Activated naive CD8-positive, alpha-beta T cell treated with anti-CD3 and anti-CD28 coated beads for 36 hours (primary cell): ENCODE results near the gene CP. TPM values are rescaled to one million over a fixed set of nuclear protein-coding genes. Genes with fewer than 3 reads are reported as not detected.
"Not testable (repeated sequence)": the region's sequence is repeated elsewhere in the genome, so short reads cannot be mapped to it uniquely, and the experiment has no call there.

Experiments
- DNase-seq: peaks from one replicate; pipeline ENCODE4 v3.0.0; 2021
- H3K27ac Mint-ChIP-seq: one replicate; pipeline ENCODE4 v1.8.0; 2022; ENCODE audit warnings: mild to moderate bottlenecking, moderate library complexity, mixed read lengths
- H3K27me3 Mint-ChIP-seq: one replicate; pipeline ENCODE4 v1.8.0; 2022; ENCODE audit warnings: mild to moderate bottlenecking, mixed read lengths
- H3K36me3 Mint-ChIP-seq: one replicate; pipeline ENCODE4 v1.8.0; 2021; ENCODE audit warnings: mild to moderate bottlenecking, mixed read lengths
- H3K4me1 Mint-ChIP-seq: one replicate; pipeline ENCODE4 v1.8.0; 2021; ENCODE audit warnings: mixed read lengths
- H3K4me3 Mint-ChIP-seq: one replicate; pipeline ENCODE4 v1.8.0; 2022; ENCODE audit warnings: mild to moderate bottlenecking, moderate library complexity, mixed read lengths
- H3K9me3 Mint-ChIP-seq: one replicate; pipeline ENCODE4 v1.8.0; 2022; ENCODE audit warnings: mixed read lengths
- total RNA-seq, 2 experiments: library from RNA; stranded (reverse); gene quantifications; one replicate each; pipeline ENCODE4 v1.2.3, GENCODE V29; 2021

Gene CP
- total RNA-seq, 2 experiments from 2014 or later, result not detected

- not testable (repeated sequence) for H3K9me3 Mint-ChIP-seq, H3K4me3 Mint-ChIP-seq, DNase-seq, H3K4me1 Mint-ChIP-seq, H3K27ac Mint-ChIP-seq, H3K36me3 Mint-ChIP-seq, H3K27me3 Mint-ChIP-seq
These were observed 16.6 kb upstream of the CP start for GRCh38 chr3:149238268-149238667.

DNA sequence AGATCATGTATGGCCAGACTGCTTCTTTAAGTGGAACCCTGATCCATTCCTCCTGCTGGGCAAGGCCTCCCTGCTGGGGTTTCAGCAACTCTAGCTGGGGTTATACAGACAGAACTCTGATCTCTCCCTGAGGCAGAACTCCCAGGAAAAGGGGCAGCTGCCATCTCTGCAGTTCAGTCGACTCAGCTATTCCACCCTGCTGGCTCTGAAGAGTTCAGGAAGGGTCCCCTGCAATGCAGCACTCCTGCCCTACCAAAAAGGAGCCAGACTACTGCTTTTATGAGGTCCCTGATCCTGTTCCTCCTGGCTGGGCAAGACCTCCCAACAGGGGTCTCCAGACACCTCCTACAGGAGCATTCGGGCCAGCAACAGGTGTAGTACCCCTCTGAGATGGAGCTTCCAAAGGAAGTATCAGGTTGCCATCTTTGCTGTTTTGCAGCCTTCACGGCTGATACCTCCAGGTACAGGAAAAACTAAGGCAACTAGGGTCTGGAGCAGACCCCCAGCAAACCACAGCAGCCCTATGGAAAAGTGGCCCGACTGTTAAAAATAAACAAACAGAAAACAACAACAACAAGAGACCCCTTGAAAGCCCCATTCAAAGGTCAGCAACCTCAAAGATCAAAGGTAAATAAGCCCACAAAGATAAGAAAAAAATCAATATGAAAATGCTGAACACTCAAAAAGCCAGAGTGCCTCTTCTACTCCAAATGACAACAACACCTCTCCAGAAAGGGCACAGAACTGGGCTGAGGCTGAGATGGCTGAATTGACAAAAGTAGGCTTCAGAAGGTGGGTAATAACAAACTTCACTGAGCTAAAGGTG lies 14.2 kb upstream of the CP start:
- H3K4me1 Mint-ChIP-seq, result no peaks in the 10 kb centered on the region
- no peak overlapping the region for H3K4me3 Mint-ChIP-seq
- no peaks in the 10 kb centered on the region for H3K9me3 Mint-ChIP-seq
- no peaks in the 10 kb centered on the region for H3K36me3 Mint-ChIP-seq
- DNase-seq, result no peak
- no peak overlapping the region for H3K27ac Mint-ChIP-seq
- peaks cover 13% of the 10 kb centered on the region for H3K27me3 Mint-ChIP-seq

DNA sequence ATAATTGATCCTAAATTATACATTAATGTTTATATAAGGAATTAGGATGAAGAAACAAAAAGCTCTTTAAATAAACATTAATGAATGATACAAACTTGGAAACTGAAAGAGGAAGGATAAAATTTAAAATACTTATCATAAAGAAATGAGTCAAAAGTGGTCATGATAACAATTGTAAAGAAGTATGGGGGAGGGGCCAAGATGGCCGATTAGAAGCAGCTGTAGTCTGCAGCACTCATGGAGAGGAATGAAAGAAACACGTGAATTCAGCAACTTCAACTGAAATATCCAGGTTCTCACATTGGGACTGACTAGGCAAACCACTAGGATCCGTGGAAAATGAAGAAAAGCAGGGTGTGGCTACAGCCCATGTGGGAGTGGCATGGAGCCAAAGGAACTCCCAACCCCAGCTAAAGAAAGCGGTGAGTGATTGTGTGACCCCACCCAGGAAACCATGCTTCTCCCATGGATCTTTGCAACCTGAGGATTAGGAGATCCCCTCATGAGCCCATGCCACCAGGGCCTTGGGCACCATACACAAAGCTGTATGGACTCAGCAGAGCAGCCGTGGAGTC lies 13.1 kb upstream of the CP start:
- H3K4me1 Mint-ChIP-seq, result no peaks in the 10 kb centered on the region
- no peak overlapping the region for H3K27ac Mint-ChIP-seq
- DNase-seq, result no peak
- peaks cover 13% of the 10 kb centered on the region for H3K27me3 Mint-ChIP-seq
- H3K4me3 Mint-ChIP-seq, result no peak overlapping the region
- H3K9me3 Mint-ChIP-seq, result no peaks in the 10 kb centered on the region
- no peaks in the 10 kb centered on the region for H3K36me3 Mint-ChIP-seq

DNA sequence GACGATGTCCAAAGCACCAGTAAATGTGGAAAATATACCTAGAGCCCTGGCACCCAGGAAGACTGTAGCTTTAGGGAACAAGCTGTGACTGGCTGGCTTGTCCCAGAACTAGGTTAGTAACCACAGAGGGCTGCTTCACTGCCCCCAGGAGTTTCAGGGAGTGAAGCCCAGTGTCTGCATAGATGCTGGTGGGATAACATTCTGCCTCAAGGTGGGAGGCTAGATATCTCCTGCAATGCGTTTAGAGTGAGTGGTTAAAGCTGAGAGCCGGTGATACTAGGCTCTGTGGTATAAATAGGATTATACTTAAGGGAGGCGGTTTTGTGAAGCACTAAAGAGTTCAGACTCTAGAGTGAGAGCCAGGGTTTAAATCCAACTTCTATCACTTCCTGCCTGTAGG lies 11.7 kb upstream of the CP start:
- Mint-ChIP-seq H3K27me3 (peaks cover 9% of the 10 kb centered on the region), H3K9me3 (no peaks in the 10 kb centered on the region)

GRCh38 chr3:149231871-149232270 lies 10.2 kb upstream of the CP start:
- Mint-ChIP-seq H3K27me3 (peaks cover 8% of the 10 kb centered on the region), H3K27ac (no peak overlapping the region), H3K36me3 (no peaks in the 10 kb centered on the region), H3K9me3 (no peaks in the 10 kb centered on the region), H3K4me3 (no peak overlapping the region), H3K4me1 (no peaks in the 10 kb centered on the region)
- DNase-seq, result no peak

More for the DNA sequence above, 11.7 kb upstream of the CP start:
- Mint-ChIP-seq H3K4me1 (no peaks in the 10 kb centered on the region), H3K36me3 (no peaks in the 10 kb centered on the region), H3K27ac (no peak overlapping the region), H3K4me3 (no peak overlapping the region)
- no peak for DNase-seq

DNA sequence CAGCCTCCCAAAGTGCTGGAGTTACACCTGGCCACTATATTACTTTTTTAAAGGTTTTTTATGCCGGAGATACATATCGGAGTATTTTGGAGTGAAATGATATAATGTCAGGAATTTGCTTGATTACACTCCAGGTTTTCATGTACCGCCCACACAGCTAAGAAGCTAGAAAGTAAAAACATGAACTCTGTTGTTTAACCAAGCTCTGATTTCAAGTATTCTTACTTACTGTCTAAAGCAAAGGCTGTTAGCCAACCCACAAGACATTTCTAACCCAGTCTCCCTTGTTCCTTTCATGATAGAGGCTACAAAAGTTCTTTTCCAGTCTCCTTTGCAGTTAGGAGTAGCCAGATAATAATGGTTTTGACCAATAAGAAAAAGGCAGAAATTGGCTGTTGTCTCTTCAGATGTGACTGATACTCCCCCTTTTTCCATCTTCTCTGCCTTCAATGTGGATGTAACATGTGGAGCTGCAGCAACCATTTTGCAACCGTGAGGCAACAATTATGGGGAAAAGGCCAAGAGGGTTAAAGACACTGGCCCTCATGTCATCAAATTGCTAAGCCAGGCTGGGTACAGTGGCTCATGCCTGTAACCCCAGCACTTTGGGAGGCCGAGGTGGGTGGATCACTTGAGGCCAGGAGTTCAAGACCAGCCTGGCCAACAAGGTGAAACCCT lies 6.1 kb upstream of the CP start:
- no peak for DNase-seq
- Mint-ChIP-seq H3K27ac (no peak overlapping the region), H3K36me3 (peaks cover 4% of the 10 kb centered on the region)

DNA sequence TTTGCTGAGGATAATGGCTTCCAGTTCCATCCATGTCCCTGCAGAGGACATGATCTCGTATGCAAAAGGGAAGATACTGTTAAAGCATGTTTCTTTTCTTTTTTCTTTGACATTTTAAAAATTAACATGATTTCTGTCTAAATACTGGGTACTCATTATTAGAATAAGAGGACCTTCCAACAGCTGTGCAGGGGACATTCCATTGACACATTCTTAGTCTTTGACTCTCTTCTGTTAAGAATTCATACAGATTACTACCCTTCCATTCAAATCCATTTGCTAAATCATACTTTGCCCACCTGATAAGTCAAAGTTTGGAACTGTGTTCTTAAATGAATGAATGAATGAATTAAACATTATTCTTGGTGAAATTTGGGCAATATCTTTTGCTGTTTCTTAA lies 5.1 kb upstream of the CP start:
- Mint-ChIP-seq H3K27ac (peak overlapping the region; percentile 57), H3K4me1 (peaks cover 26% of the 10 kb centered on the region), H3K36me3 (peaks cover 4% of the 10 kb centered on the region), H3K9me3 (peaks cover 2% of the 10 kb centered on the region), H3K4me3 (no peak overlapping the region), H3K27me3 (no peaks in the 10 kb centered on the region)
- DNase-seq, result no peak

More for the DNA sequence above, 6.1 kb upstream of the CP start:
- Mint-ChIP-seq H3K27me3 (peaks cover under 1% of the 10 kb centered on the region), H3K4me3 (no peak overlapping the region), H3K4me1 (peaks cover 26% of the 10 kb centered on the region), H3K9me3 (peaks cover 2% of the 10 kb centered on the region)

DNA sequence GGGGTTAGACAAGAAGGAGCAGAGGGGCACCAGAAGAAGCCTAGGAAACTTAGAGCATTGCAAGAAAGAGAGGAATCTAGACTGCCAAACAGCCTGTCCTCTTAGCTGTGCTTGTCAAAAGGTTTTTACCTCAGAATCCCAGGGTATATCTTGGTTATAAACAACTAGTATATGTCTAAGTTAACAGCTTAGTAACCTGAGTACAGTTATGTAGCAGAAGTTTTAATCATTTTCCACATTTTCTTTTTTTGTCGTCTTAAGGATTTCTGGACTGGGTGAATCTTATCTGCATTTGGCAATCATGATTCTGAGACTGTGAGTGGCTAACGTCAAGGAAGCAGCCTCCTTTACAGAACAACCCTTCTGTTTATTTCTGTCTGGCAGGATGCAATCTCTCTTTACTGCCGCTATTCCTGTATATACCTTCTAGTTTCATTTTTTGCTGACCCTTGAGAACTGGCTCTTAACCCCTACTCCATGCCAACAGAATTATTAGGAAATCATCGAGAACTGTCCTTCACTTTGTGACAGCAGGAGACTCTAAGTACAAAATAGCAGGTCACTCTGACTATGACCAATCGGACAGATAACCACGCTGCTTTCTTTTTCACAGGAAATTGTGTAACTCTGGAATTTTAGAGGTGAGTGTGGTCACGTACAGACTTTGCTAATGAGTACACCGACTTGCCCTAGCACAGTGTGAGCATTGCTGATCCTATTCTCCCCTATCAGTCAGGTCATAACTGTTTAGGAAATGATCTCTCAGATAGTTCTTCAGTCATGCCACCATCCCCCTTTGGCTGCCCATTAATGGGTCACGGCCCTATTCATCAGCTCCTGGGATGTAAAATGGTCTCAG lies 3.3 kb upstream of the CP start:
- peak overlapping the region; percentile 79 for H3K27ac Mint-ChIP-seq
- peak; percentile 38 for DNase-seq
- H3K4me3 Mint-ChIP-seq, result peak overlapping the region; percentile 72
- peaks cover 26% of the 10 kb centered on the region for H3K4me1 Mint-ChIP-seq
- H3K36me3 Mint-ChIP-seq, result peaks cover 4% of the 10 kb centered on the region
- H3K9me3 Mint-ChIP-seq, result peaks cover 2% of the 10 kb centered on the region
- no peaks in the 10 kb centered on the region for H3K27me3 Mint-ChIP-seq

GRCh38 chr3:149223461-149223820 lies 1.8 kb upstream of the CP start:
- no peak overlapping the region for H3K4me3 Mint-ChIP-seq
- peaks cover 26% of the 10 kb centered on the region for H3K4me1 Mint-ChIP-seq
- peaks cover 4% of the 10 kb centered on the region for H3K36me3 Mint-ChIP-seq
- peaks cover 4% of the 10 kb centered on the region for H3K27me3 Mint-ChIP-seq
- no peak for DNase-seq
- H3K9me3 Mint-ChIP-seq, result peaks cover 2% of the 10 kb centered on the region
- H3K27ac Mint-ChIP-seq, result peak overlapping the region; percentile 67

- not testable (repeated sequence) for H3K4me3 Mint-ChIP-seq, H3K9me3 Mint-ChIP-seq, H3K27me3 Mint-ChIP-seq, DNase-seq, H3K36me3 Mint-ChIP-seq, H3K27ac Mint-ChIP-seq
- H3K4me1 Mint-ChIP-seq, result peaks cover 11% of the 10 kb centered on the region
These were observed 2.1 kb downstream of the CP start for GRCh38 chr3:149219380-149220121.

DNA sequence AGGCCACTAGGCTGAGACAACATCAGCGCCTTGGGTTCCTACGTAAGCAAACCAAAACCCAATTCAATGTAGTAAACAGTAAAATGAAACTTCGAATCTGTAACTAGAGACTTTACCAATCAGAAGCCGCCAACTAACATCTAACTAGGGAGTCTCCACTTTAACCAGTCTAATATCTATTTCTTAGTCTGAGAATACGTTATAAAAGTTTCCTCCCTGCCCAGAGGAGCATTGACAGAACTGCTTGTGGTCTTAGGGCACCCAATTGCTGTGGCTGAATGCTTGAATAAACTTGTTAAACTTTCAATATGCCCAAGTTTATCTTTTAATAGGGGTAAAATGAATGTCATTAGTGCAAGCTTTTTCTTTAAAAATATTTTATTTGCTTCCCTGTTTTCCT lies 4.3 kb downstream of the CP start:
- no peak for DNase-seq
- no peaks in the 10 kb centered on the region for H3K9me3 Mint-ChIP-seq

DNA sequence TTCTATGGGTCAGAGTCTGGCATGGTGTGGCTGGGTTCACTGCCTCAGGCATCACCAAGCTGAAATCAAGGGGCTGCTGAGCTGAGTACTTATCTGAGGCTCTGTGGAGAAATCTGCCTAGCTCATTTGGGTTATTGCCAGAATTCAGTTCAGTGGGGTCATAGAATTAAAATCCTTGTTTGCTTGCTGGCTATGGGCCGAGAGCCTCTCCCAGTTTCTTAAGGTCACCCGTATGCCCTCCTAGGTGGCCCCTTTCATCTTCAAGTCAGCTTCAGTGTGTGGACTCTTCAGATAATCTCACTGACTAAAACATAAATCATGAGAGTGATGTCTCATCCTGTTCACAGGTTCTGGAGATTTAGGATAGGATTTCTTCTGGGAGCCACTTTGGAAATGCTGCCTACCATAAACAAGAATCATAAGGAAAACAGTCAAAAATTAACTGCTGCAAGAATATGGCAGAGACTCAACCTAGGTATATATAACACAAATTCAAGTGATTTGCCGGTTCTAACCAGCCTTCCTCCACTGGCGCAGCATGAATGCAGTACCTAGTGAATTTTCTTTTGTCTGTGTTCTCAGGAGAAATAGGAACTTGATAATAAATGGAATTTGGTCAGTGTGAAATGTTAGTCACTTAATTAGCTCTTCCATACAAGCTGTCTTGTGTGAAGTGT lies 5.3 kb downstream of the CP start:
- DNase-seq, result no peak
- Mint-ChIP-seq H3K36me3 (no peaks in the 10 kb centered on the region), H3K9me3 (no peaks in the 10 kb centered on the region), H3K27ac (no peak overlapping the region), H3K4me3 (no peak overlapping the region), H3K27me3 (peaks cover 6% of the 10 kb centered on the region), H3K4me1 (no peaks in the 10 kb centered on the region)

More for the DNA sequence above, 4.3 kb downstream of the CP start:
- H3K27ac Mint-ChIP-seq, result no peak overlapping the region
- no peaks in the 10 kb centered on the region for H3K4me1 Mint-ChIP-seq
- peaks cover 6% of the 10 kb centered on the region for H3K27me3 Mint-ChIP-seq
- H3K36me3 Mint-ChIP-seq, result no peaks in the 10 kb centered on the region
- no peak overlapping the region for H3K4me3 Mint-ChIP-seq

- DNase-seq, result no peak
- H3K27ac Mint-ChIP-seq, result no peak overlapping the region
- no peak overlapping the region for H3K4me3 Mint-ChIP-seq
- H3K36me3 Mint-ChIP-seq, result no peaks in the 10 kb centered on the region
- H3K9me3 Mint-ChIP-seq, result no peaks in the 10 kb centered on the region
- H3K4me1 Mint-ChIP-seq, result no peaks in the 10 kb centered on the region
- peaks cover 6% of the 10 kb centered on the region for H3K27me3 Mint-ChIP-seq
These were observed 6.1 kb downstream of the CP start for GRCh38 chr3:149215515-149215914.

GRCh38 chr3:149214702-149215101 lies 6.9 kb downstream of the CP start:
- no peaks in the 10 kb centered on the region for H3K36me3 Mint-ChIP-seq
- H3K4me1 Mint-ChIP-seq, result no peaks in the 10 kb centered on the region
- no peaks in the 10 kb centered on the region for H3K9me3 Mint-ChIP-seq
- H3K27ac Mint-ChIP-seq, result no peak overlapping the region
- H3K27me3 Mint-ChIP-seq, result peaks cover 6% of the 10 kb centered on the region
- no peak overlapping the region for H3K4me3 Mint-ChIP-seq
- DNase-seq, result no peak
